OCI-LY7 (cell line): ENCODE measurements around the gene YPEL3. TPM values are rescaled to one million over a fixed set of nuclear protein-coding genes. Genes with fewer than 3 reads are reported as not detected.

Experiments used
- BruUV-seq: library from RNA; stranded (reverse); fragments of 400-500 nt; replicated peaks from 2 replicates; lab custom pipeline; 2021; lab: Mats Ljungman, UMichigan
- CTCF ChIA-PET: fragments of 300-600 bp; sonication (Branson Sonifier 250); formaldehyde crosslinking; loops from one replicate; lab custom pipeline; 2022; ENCODE audit warnings: antibody characterized with exemption; ENCODE audit not compliant: unreplicated experiment; lab: Charles Lee
- POLR2A ChIA-PET: fragments of 300-600 bp; sonication (Branson Sonifier 250); formaldehyde crosslinking; loops from one replicate; lab custom pipeline; 2022; ENCODE audit warnings: antibody characterized with exemption; lab: Charles Lee
- DNase-seq: peaks from one replicate; pipeline ENCODE4 v3.0.0-alpha.2; 2015; ENCODE audit warnings: low spot score
- H2AFZ ChIP-seq: fragments of 200-600 bp; sonication (generic), shearing (Covaris generic); 2 replicates; pipeline ENCODE4 v1.6.1; 2014; ENCODE audit warnings: mild to moderate bottlenecking, antibody characterized with exemption, low read length, moderate library complexity
- H3K27ac ChIP-seq: fragments of 200-600 bp; sonication (generic); 2 replicates; pipeline ENCODE4 v1.5.1; 2014; ENCODE audit warnings: mixed run types, low read depth, mild to moderate bottlenecking, moderate library complexity, low read length, inconsistent platforms; ENCODE audit not compliant: poor library complexity, severe bottlenecking
- H3K36me3 ChIP-seq: fragments of 200-600 bp; sonication (generic); 2 replicates; pipeline ENCODE4 v1.6.1; 2014; ENCODE audit warnings: mild to moderate bottlenecking, antibody characterized with exemption, low read length, moderate library complexity, mixed read lengths; ENCODE audit not compliant: insufficient read depth
- H3K4me1 ChIP-seq: fragments of 200-600 bp; sonication (generic); 2 replicates; pipeline ENCODE4 v1.5.1; 2014; ENCODE audit warnings: mild to moderate bottlenecking, low read length; ENCODE audit not compliant: insufficient read depth, poor library complexity, severe bottlenecking
- H3K4me2 ChIP-seq: fragments of 200-600 bp; sonication (generic); 2 replicates; pipeline ENCODE4 v1.6.1; 2014; ENCODE audit warnings: mild to moderate bottlenecking, low read length
- H3K4me3 ChIP-seq: fragments of 200-600 bp; sonication (generic); 2 replicates; pipeline ENCODE4 v1.5.1; 2014; ENCODE audit warnings: mild to moderate bottlenecking, low read depth, low read length; ENCODE audit not compliant: poor library complexity, severe bottlenecking
- H3K79me2 ChIP-seq: fragments of 200-600 bp; sonication (generic); 2 replicates; pipeline ENCODE4 v1.6.1; 2016; ENCODE audit warnings: low read depth, mild to moderate bottlenecking, low read length, moderate library complexity, mixed read lengths; ENCODE audit not compliant: insufficient read depth
- H3K9me2 ChIP-seq: fragments of 200-600 bp; sonication (generic); 2 replicates; pipeline ENCODE4 v1.6.1; 2016; ENCODE audit warnings: mild to moderate bottlenecking, low read length, mixed read lengths; ENCODE audit not compliant: insufficient read depth
- H3K9me3 ChIP-seq: fragments of 200-600 bp; sonication (generic); 2 replicates; pipeline ENCODE4 v1.6.1; 2014; ENCODE audit warnings: mild to moderate bottlenecking, mixed run types, low read length, mixed read lengths
- H4K20me1 ChIP-seq: fragments of 200-600 bp; sonication (generic); 2 replicates; pipeline ENCODE4 v1.6.1; 2014; ENCODE audit warnings: mild to moderate bottlenecking, antibody characterized with exemption, low read length, moderate library complexity, mixed read lengths; ENCODE audit not compliant: insufficient read depth
- EZH2phosphoT487 ChIP-seq: fragments of 200-600 bp; sonication (generic); IDR thresholded peaks from 2 replicates; pipeline ENCODE4 v1.6.1; 2018; ENCODE audit warnings: low read depth, borderline replicate concordance, mild to moderate bottlenecking, mixed run types, antibody characterized with exemption, low read length, moderate library complexity, mixed read lengths
- intact Hi-C: fragments of 100-400 bp; cut with micrococcal nuclease; formaldehyde crosslinking; loops from one replicate; pipeline ENCODE4 v1.10.0; 2022; ENCODE audit not compliant: unreplicated experiment
- total RNA-seq, 2 experiments: library from RNA; depleted of rRNA in 1 of 2; stranded (reverse); fragments of >200 nt in 1 of 2; shearing (Covaris generic) in 1 of 2; gene quantifications; 2 replicates each; pipeline ENCODE4 v1.2.3, GENCODE V29; 2014 to 2022
- TF ChIP-seq, protein P1 (sequence below): fragments of 200-600 bp; sonication (generic); conservative IDR thresholded peaks from 2 replicates; pipeline ENCODE4 v1.5.1; 2014; ENCODE audit warnings: mild to moderate bottlenecking, antibody characterized with exemption, low read length, moderate library complexity, mixed read lengths

The YPEL3 gene
- total RNA-seq, 2 experiments from 2014 or later: 17.5 to 34.5 TPM

DNA sequence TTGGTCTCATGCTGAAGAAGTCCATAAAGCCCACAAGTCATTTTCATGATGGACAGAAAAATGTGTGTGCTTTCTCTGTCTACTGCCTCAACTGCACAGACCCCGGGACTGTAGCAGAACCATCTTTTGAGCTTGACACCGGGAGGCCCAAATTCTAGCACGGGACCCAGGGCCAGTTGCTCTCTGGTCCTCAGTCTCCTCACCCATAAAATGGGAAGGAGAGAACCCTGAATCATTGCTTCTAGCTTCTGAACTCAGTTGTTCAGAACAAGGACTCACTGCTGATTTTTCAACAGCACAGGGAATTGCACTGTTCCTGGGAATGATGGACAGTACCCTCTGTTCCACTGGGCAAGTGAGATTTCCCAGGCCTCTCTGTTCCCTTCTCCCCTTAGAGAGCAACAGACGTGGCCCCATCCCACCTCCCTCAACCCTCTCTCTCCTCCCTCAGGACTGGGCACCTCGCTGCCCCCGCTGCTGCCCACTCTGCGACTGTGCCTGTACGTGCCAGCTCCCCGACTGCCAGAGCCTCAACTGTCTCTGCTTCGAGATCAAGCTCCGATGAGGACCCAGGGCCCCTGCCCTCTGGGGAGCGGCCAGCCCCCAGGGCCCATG is 32.6 kb downstream of the YPEL3 start:
- Histone ChIP-seq H2AFZ (peak overlapping the region; percentile 47; the same call in 1 of the 2 replicates), H3K9me3 (no peaks in the 10 kb centered on the region), H3K27ac (peak overlapping the region; percentile 86), H3K36me3 (peaks cover 28% of the 10 kb centered on the region), H3K4me3 (peak overlapping the region; percentile 99), H3K79me2 (peaks cover 35% of the 10 kb centered on the region), H3K4me2 (peak overlapping the region; percentile 93), H3K4me1 (peaks cover 25% of the 10 kb centered on the region), H3K9me2 (no peaks in the 10 kb centered on the region), H4K20me1 (peaks cover 14% of the 10 kb centered on the region)
- intact Hi-C loops: loop anchor here (10.0 kb wide), 1 partner anchor 291 kb away; the partner anchor contains the start of gene CD2BP2
- no TSS peak for BruUV-seq
- CTCF ChIA-PET: interaction anchor here (0.8 to 1.2 kb wide), 2 partner anchors 8 to 29 kb away, joined by 4 read pairs; partner anchors contain the start of gene TBX6
- TF ChIP-seq, protein P1, sequence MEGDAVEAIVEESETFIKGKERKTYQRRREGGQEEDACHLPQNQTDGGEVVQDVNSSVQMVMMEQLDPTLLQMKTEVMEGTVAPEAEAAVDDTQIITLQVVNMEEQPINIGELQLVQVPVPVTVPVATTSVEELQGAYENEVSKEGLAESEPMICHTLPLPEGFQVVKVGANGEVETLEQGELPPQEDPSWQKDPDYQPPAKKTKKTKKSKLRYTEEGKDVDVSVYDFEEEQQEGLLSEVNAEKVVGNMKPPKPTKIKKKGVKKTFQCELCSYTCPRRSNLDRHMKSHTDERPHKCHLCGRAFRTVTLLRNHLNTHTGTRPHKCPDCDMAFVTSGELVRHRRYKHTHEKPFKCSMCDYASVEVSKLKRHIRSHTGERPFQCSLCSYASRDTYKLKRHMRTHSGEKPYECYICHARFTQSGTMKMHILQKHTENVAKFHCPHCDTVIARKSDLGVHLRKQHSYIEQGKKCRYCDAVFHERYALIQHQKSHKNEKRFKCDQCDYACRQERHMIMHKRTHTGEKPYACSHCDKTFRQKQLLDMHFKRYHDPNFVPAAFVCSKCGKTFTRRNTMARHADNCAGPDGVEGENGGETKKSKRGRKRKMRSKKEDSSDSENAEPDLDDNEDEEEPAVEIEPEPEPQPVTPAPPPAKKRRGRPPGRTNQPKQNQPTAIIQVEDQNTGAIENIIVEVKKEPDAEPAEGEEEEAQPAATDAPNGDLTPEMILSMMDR: no peak
- no peak for TF ChIP-seq EZH2phosphoT487
- no peak for DNase-seq
- POLR2A ChIA-PET: interaction anchor here (0.7 to 2.3 kb wide), 5 partner anchors 8 to 303 kb away, joined by 3 to 10 read pairs (median 4); partner anchors contain the start of gene TBX6

- CTCF ChIA-PET: no interaction called here
- intact Hi-C loops: loop anchor here (10.0 kb wide), 1 partner anchor 294 kb away; the partner anchor contains the start of gene CD2BP2
These were observed 35.0 kb downstream of the YPEL3 start for GRCh38 chr16:30060836-30061554.

More at GRCh38 chr16:30060836-30061554, 35.0 kb downstream of the YPEL3 start:
- H3K36me3 ChIP-seq: peaks cover 4% of the 10 kb centered on the region
- H3K4me1 ChIP-seq: peaks cover 10% of the 10 kb centered on the region
- H3K4me3 ChIP-seq: no peak overlapping the region
- no peak for DNase-seq
- TF ChIP-seq, protein P1: no peak
- no peak for TF ChIP-seq EZH2phosphoT487
- no peak overlapping the region for H3K4me2 ChIP-seq
- H3K9me3 ChIP-seq: no peaks in the 10 kb centered on the region
- no peak overlapping the region for H3K27ac ChIP-seq
- no peak overlapping the region for H2AFZ ChIP-seq
- H3K9me2 ChIP-seq: no peaks in the 10 kb centered on the region
- peaks cover 3% of the 10 kb centered on the region; the same call in 1 of the 2 replicates for H4K20me1 ChIP-seq
- H3K79me2 ChIP-seq: peaks cover 11% of the 10 kb centered on the region
- POLR2A ChIA-PET: interaction anchor here (0.7 to 1.1 kb wide), 2 partner anchors 9 to 163 kb away, joined by 3 to 6 read pairs; no protein-coding TSS in a partner anchor
- no TSS peak for BruUV-seq
